DLD1 (cell line): Measurements from ENCODE around the gene PTPRN2.
"Not testable (repeated sequence)": the region's sequence is repeated elsewhere in the genome, so short reads cannot be mapped to it uniquely, and the experiment has no call there.

Source experiments
- in situ Hi-C: cut with HindIII; loops from 2 replicates; pipeline ENCODE4 v1.10.0; 2017; ENCODE audit warnings: low sequenced_read_pairs

PTPRN2 gene

DNA sequence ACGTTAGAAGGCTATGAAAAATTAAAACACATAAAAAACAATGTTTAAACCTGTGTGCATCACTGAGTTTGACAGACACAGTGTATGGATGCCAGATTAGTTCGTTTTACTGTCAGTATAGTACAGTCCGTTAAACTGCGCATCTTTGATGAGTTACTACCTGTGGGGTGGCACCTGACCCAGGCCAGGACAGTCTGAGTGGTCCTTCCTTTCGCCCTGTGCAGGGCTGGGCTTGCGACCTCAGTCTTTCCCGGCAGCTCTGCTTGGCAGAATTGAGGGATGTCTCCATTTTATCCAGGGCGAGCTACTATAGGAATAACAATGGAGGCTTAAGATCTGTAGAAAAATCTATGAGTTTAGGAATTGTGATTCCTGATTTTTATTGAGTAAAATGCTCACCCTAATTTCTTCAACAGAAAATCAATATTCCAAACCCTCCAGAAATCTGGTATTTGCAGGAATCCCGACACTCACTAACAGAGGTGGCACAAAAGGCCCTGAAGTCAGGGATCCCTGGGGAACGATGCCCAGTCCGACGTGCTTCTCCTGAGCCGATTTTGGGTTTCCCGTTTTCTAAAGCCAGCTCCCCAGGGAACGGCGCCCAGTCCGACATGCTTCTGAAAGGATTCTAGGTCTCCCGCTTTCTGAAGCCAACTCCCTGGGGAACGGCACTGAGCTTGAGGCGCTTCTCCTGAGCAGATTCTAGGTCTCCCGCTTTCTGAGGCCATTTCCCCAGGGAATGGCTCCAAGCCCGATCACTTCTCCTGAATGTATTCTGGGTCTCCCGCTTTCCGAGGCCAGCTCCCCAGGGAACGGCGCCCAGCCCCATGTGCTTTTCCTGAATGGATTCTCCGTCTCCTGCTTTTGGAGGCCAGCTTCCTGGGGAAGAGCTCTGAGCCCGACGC lies 873.2 kb downstream of the PTPRN2 start:
- in situ Hi-C loops, result no loop called here

GRCh38 chr7:157713591-157713990 lies 874.0 kb downstream of the PTPRN2 start:
- in situ Hi-C loops, result no loop called here

DNA sequence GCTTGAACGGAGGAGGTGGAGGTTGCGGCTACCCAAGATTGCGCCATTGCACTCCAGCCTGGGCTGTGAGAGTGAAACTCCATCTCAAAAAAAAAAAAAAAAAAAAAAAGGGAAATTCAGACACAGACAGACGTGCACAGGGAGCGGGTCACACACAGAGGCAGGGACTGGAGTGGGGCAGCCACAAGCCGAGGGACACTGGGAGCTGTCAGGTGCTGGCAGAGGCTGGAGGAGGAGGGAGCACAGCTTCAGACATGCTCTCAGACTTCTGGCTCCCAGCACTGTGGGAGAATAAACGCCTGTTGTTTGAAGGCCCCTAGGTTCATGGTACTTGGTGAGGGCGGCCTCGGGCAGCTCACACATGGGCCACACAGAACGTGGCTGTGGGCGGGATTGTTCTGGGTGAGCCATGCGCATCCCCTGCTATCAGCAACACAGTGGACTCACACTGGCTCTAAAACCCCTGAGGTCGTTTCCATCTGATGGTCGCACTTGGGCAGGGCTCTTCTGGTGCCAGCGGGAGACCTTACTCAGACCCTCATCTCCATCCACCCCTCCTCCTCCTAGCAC lies 874.9 kb downstream of the PTPRN2 start:
- in situ Hi-C loops, result no loop called here

DNA sequence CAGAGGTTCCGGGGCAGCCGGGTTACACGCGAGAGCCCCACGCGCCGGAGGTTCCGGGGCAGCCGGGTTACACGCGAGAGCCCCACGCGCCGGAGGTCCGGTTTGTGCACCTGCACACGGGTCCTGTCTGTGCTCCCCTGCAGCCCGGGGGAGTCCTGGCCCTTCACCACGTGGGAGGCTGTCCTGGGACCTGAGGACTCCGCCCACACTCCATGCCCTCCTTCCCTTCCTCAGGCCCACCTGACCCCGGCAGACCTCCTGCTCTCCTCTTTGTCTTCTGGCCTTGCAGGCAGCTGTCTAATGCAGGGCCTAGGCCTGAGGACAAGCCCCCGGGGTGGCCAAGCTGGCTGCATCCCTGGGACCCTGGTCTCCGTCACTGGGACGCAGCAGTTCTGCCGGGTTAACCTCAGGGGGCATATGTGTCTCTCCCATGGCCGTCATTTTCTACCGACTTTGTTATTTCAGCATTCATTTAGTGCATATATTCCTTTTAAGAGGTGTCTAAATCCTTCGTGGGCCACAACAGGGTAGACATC lies 876.2 kb downstream of the PTPRN2 start:
- in situ Hi-C loops, result no loop called here

DNA sequence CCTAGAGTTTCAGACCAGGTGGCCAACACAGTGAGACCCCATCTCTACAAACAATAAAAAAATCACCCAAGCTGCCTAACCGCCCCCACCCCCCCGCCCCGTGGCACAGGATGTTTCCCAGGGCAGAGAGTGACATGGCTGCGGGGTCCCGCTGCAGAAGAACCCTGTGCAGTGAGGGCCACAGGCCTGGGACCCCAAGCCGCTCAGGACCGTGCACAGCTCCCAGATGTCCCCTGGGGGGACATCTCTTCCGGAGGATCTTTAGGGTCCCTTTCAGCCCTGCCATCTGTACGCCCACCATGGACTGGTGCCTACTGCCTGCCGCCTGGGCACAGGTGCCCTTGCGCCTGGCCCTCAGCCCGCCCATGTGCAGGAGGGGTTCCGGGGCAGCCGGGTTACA lies 877.2 kb downstream of the PTPRN2 start:
- in situ Hi-C loops, result no loop called here

DNA sequence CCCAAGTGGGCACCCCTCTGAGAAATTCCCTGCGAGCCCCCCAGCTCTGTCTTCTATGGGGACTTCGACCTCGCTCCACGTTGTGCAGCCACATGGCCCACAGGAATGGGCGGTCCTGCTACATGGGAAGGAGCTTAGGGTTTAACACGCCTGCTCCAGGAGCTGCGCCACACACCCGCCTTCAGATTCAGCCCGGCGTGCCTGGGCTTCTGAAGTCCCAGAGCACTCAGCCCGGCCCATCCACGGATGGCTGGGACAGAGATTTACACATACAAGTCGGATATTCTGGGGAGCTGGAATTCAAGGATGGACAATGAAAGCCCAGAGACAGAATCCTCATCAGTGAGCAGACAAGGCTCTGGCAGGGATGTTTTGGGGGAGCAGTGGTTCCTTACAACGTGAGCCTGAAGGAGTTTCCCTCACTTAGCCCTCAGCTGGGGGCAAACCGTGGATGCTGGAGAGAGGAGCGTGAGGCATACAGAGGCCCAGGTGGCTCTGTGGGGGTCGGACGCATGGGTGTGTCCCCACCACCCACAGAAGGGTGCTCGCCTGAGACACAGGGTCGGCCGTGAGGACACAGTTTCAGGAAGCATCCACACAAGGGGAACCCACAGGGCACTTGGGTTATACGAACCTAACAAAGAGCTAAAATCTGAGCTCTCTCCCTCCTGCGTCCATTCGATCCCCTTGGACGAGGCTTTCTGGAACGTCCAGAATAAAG lies 877.9 kb downstream of the PTPRN2 start:
- in situ Hi-C loops, result no loop called here

DNA sequence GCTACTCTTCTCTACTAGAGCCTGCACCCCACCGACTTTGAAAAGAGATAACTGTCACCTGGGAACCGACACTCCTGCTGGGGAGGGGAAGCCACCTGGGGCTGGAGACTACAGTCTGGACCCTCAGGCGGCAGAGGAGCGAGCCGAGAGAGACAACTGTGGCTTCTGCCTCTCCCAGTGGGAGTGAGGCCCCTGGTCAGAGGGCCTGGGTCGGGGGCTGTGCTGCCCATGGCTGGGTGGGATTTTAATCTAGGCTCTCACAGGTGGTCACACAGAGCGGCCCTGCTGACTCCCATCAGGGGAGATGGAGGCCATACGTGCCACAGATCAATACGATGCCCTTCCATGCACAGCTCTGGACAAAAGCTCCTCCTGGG lies 878.7 kb downstream of the PTPRN2 start:
- in situ Hi-C loops, result no loop called here

DNA sequence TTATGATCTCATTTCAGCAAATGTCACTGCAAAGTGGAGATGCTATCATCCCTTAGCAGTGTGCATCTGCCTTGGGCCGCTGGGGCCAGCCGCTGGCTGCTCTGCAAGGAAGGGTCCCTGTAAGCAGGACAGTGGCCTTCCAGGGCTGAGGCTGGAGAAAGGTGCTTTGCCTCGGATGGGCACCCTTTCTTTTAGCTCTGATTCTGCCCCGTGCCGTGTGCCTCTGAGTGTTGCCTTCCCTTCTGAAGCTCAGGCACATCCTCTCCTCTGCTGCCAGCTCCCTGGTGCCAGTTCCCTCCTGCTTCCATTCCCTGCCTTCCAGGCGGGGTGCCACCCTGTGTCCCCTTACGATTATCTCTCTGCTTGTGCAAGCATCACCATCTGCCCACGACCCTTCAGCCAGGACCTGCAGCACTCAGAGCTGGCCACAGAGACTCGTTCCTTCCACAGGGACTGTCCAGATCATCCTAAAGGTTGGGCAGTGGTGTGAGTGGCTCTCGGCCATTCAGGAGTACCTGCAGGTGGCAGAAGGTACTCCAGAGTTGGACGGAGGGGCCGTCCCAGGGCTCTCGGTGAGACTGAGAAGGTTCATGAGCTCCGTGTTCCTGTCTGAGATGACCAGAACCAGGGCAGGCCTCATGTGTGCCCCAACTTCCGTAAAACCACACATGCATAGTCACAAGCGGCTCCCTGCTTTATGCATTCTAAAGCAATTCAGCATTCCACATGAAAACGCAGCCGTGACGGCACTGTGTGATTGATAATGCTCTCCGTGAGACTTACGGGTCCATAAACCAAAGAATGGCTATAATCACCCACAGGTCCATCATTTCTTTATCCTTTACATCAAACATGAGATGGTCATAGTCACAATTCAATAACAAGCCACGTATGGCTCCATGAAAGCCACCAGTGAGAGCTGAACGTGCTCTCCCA lies 879.4 kb downstream of the PTPRN2 start:
- in situ Hi-C loops, result no loop called here

- in situ Hi-C loops, result no loop called here
Measured at GRCh38 chr7:157704365-157704764, 883.3 kb downstream of the PTPRN2 start.

DNA sequence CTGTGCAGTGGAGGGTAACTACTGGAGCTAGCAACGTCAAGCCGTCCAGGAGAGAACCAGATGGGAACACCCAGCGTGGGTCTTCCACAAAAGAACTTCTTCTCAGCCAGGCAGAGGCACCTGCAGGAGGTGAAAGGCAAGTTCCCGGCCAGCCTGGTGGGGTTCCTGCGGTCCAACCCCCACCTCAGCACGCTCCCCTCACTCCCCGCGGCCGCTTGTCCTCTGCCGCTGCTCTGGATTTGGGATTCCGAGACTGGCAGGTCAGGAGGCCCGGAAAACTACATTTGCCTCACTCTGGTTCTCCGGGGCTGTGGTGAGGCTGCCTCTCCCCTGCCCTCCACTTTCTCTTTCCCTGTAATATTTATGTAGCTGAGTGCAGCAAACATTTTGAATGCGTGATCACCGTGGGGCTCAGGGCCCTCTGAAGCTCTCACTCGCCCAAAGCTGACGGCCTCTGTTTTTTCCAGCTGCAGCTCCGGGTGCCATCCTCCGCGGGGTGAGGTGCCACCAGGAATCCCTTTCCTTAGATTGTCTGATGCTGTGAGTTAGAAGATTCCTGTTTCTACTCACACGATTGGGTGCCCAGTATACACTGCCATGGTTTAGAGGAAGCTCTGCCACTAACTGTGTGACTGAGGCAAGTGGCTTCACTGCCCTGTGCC lies 884.0 kb downstream of the PTPRN2 start:
- in situ Hi-C loops, result no loop called here

- in situ Hi-C loops, result no loop called here
Measured at GRCh38 chr7:157703131-157703530, 884.5 kb downstream of the PTPRN2 start.

GRCh38 chr7:157702311-157703023 lies 885.2 kb downstream of the PTPRN2 start:
- in situ Hi-C loops, result no loop called here

GRCh38 chr7:157701395-157702180 lies 886.0 kb downstream of the PTPRN2 start:
- in situ Hi-C loops, result not testable (repeated sequence)

DNA sequence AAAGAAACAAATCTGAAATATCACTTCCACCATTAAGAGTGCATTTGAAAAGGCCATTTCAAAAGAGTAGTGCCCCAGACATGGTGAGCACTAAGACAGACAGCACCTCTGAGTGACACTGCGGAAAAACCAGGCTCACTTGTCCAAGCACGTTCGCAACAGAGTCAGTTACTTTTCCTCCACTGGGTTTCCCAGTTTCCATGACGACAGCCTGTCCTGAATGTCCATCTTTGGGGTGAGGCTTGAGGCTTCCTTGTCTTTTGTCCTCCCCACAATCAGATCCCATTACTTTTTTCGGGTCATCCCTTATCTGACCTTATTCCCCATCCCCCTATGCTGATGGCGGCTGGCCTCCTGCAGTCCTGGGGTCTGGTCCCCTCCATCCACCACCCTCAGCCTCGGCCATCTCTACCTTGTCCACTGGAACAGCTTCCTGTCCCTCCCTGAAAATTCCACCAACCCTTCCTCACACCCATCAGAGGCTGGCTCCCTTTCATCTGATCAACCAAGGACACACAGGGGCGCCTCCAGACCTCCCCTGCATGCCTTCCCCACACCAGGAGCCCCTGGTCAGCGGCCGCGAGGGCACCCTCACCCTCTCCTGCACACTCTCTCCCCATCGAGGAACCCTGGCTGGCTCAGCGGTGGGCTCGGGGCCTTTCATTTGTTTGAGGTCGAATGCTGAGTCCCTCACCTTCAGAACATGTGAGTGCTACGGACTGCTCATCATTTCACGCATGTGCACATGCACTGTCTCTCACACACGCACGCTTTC lies 887.2 kb downstream of the PTPRN2 start:
- in situ Hi-C loops, result no loop called here

- in situ Hi-C loops, result no loop called here
Measured at GRCh38 chr7:157699357-157700013, 888.1 kb downstream of the PTPRN2 start.

GRCh38 chr7:157697287-157697686 lies 890.3 kb downstream of the PTPRN2 start:
- in situ Hi-C loops, result not testable (repeated sequence)

DNA sequence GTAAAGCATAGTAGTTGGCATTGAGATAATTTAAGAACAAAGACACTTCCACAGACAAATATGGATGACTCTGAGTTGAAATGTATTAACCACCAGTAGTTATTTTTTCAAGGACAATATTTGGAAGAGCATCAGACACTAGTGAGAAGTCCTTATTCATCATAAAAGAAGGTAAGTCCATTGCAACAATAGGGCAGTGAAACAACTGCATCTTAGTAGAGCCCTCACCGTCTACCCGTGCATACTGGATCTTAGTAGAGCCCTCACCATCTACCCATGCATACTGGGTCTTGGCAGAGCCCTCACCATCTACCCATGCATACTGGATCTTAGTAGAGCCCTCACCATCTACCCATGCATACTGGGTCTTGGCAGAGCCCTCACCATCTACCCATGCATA lies 892.0 kb downstream of the PTPRN2 start:
- in situ Hi-C loops, result not testable (repeated sequence)

DNA sequence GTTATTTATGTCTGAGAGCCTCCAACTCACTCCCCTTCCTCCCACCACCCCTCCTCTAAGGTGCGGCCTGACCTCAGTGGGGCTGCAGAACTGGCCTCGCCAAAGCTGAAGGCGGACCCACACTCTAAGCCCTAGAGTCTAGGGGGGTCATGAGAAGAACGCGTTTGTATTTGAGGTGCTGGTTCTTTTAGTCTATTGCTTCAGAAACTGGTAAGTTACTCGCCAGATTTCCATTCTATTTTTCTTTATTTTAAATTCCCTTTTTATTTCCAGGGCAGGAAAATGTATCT lies 893.3 kb downstream of the PTPRN2 start:
- in situ Hi-C loops, result no loop called here
